H9 (cell line): ENCODE measurements around the gene RTP3. TPM values are rescaled to one million over a fixed set of nuclear protein-coding genes. Genes with fewer than 3 reads are reported as not detected.

Experiments used
- DNase-seq: peaks from one replicate; pipeline ENCODE4 v3.0.0-alpha.2; 2017
- H2AFZ ChIP-seq: one replicate; pipeline ENCODE4 v1.6.1; 2013; ENCODE audit warnings: mild to moderate bottlenecking, low read length, control low read depth, moderate library complexity
- H2AK5ac ChIP-seq: 2 replicates; pipeline ENCODE4 v1.6.1; 2013; ENCODE audit warnings: low read length, control low read depth, mixed read lengths; ENCODE audit not compliant: insufficient read length
- H2BK120ac ChIP-seq: one replicate; pipeline ENCODE4 v1.6.1; 2013; ENCODE audit warnings: low read depth, mild to moderate bottlenecking, low read length, control low read depth, inconsistent platforms; ENCODE audit not compliant: poor library complexity, severe bottlenecking
- H2BK12ac ChIP-seq: 2 replicates; pipeline ENCODE4 v1.6.1; 2013; ENCODE audit warnings: low read length, control low read depth, mixed read lengths, low read depth; ENCODE audit not compliant: insufficient read length
- H2BK15ac ChIP-seq: 2 replicates; pipeline ENCODE4 v1.6.1; 2013; ENCODE audit warnings: low read depth, low read length, control low read depth
- H2BK20ac ChIP-seq: one replicate; pipeline ENCODE4 v1.6.1; 2013; ENCODE audit warnings: low read depth, mild to moderate bottlenecking, low read length, control low read depth, inconsistent platforms; ENCODE audit not compliant: poor library complexity, severe bottlenecking
- H2BK5ac ChIP-seq: 2 replicates; pipeline ENCODE4 v1.6.1; 2013; ENCODE audit warnings: low read length, control low read depth, mixed read lengths; ENCODE audit not compliant: insufficient read length
- H3K14ac ChIP-seq: 2 replicates; pipeline ENCODE4 v1.6.1; 2013; ENCODE audit warnings: low read length, control low read depth; ENCODE audit not compliant: insufficient read depth
- H3K18ac ChIP-seq: 2 replicates; pipeline ENCODE4 v1.6.1; 2013; ENCODE audit warnings: low read depth, mild to moderate bottlenecking, mixed read lengths, low read length, control low read depth; ENCODE audit not compliant: insufficient read length
- H3K23ac ChIP-seq: 2 replicates; pipeline ENCODE4 v1.6.1; 2013; ENCODE audit warnings: low read length, control low read depth, mixed read lengths, low read depth; ENCODE audit not compliant: insufficient read length
- H3K23me2 ChIP-seq: 2 replicates; pipeline ENCODE4 v1.6.1; 2013; ENCODE audit warnings: low read depth, mild to moderate bottlenecking, mixed read lengths, low read length, control low read depth; ENCODE audit not compliant: insufficient read length, poor library complexity, severe bottlenecking
- H3K27ac ChIP-seq: 2 replicates; pipeline ENCODE4 v1.5.1; 2013; ENCODE audit warnings: low read length, control low read depth, mixed read lengths, low read depth; ENCODE audit not compliant: insufficient read length
- H3K27me3 ChIP-seq: 2 replicates; pipeline ENCODE4 v1.6.1; 2013; ENCODE audit warnings: low read length, control low read depth, inconsistent platforms; ENCODE audit not compliant: insufficient read depth
- H3K4ac ChIP-seq: 2 replicates; pipeline ENCODE4 v1.6.1; 2013; ENCODE audit warnings: low read depth, mild to moderate bottlenecking, control low read depth, inconsistent platforms, low read length, moderate library complexity
- H3K4me1 ChIP-seq: 2 replicates; pipeline ENCODE4 v1.6.1; 2013; ENCODE audit warnings: low read length, control low read depth, inconsistent platforms; ENCODE audit not compliant: insufficient read depth
- H3K4me2 ChIP-seq: 2 replicates; pipeline ENCODE4 v1.6.1; 2013; ENCODE audit warnings: low read length, control low read depth, mixed read lengths; ENCODE audit not compliant: insufficient read length, insufficient read depth
- H3K56ac ChIP-seq: 2 replicates; pipeline ENCODE4 v1.6.1; 2013; ENCODE audit warnings: low read depth, mild to moderate bottlenecking, mixed read lengths, low read length, control low read depth; ENCODE audit not compliant: insufficient read length
- H3K79me1 ChIP-seq: 2 replicates; pipeline ENCODE4 v1.6.1; 2013; ENCODE audit warnings: low read depth, mild to moderate bottlenecking, moderate library complexity, low read length, control low read depth, inconsistent platforms; ENCODE audit not compliant: insufficient read depth, poor library complexity, severe bottlenecking
- H3K79me2 ChIP-seq: 2 replicates; pipeline ENCODE4 v1.6.1; 2013; ENCODE audit warnings: low read length, control low read depth, inconsistent platforms; ENCODE audit not compliant: insufficient read depth
- H3K9ac ChIP-seq: 2 replicates; pipeline ENCODE4 v1.6.1; 2013; ENCODE audit warnings: low read length, control low read depth, mixed read lengths; ENCODE audit not compliant: insufficient read length; ENCODE audit errors: extremely low read depth
- H3K9me3 ChIP-seq: one replicate; pipeline ENCODE4 v1.6.1; 2013; ENCODE audit warnings: low read depth, low read length, inconsistent platforms; ENCODE audit not compliant: control insufficient read depth
- H3T11ph ChIP-seq: one replicate; pipeline ENCODE4 v1.6.1; 2013; ENCODE audit warnings: mild to moderate bottlenecking, low read length, control low read depth, inconsistent platforms
- H4K20me1 ChIP-seq: one replicate; pipeline ENCODE4 v1.6.1; 2013; ENCODE audit not compliant: control insufficient read depth, insufficient read length, insufficient read depth
- H4K5ac ChIP-seq: 2 replicates; pipeline ENCODE4 v1.6.1; 2013; ENCODE audit warnings: low read depth, mild to moderate bottlenecking, mixed read lengths, low read length, control low read depth; ENCODE audit not compliant: insufficient read length
- H4K8ac ChIP-seq: replicated peaks from 2 replicates; pipeline ENCODE4 v1.6.1; 2013; ENCODE audit warnings: low read length, control low read depth, mixed read lengths, low read depth; ENCODE audit not compliant: insufficient read length
- H4K91ac ChIP-seq: 2 replicates; pipeline ENCODE4 v1.6.1; 2013; ENCODE audit warnings: low read depth, mild to moderate bottlenecking, moderate library complexity, mixed read lengths, low read length, control low read depth; ENCODE audit not compliant: insufficient read length
- H3K27ac Mint-ChIP-seq, 3 experiments: 2 replicates in 2 of 3; 3 replicates in 1 of 3; pipeline ENCODE4 v1.8.0; 2020 to 2021; ENCODE audit warnings: mixed read lengths in 3 of 3, mild to moderate bottlenecking in 1 of 3, moderate library complexity in 1 of 3
- H3K27me3 Mint-ChIP-seq: 2 replicates; pipeline ENCODE4 v1.8.0; 2021; ENCODE audit warnings: low read depth, mild to moderate bottlenecking, moderate library complexity, mixed read lengths
- H3K36me3 Mint-ChIP-seq, 3 experiments: 2 replicates in 2 of 3; 3 replicates in 1 of 3; pipeline ENCODE4 v1.8.0; 2020 to 2021; ENCODE audit warnings: low read depth in 3 of 3, mixed read lengths in 3 of 3; ENCODE audit not compliant: insufficient read depth in 1 of 3
- H3K4me1 Mint-ChIP-seq, 2 experiments: 2 replicates each; pipeline ENCODE4 v1.8.0; 2020; ENCODE audit warnings: mixed read lengths in 2 of 2
- H3K4me3 Mint-ChIP-seq, 2 experiments: 2 replicates in 1 of 2; 3 replicates in 1 of 2; pipeline ENCODE4 v1.8.0; 2020 to 2021; ENCODE audit warnings: mild to moderate bottlenecking in 2 of 2, mixed read lengths in 2 of 2, moderate library complexity in 1 of 2
- H3K9me3 Mint-ChIP-seq, 2 experiments: 2 replicates in 1 of 2; 3 replicates in 1 of 2; pipeline ENCODE4 v1.8.0; 2020; ENCODE audit warnings: mild to moderate bottlenecking in 2 of 2, mixed read lengths in 2 of 2, moderate library complexity in 1 of 2
- WGBS: extraction: QIAGEN DNeasy Blood & Tissue Kit; methylation state at CpG from one replicate; pipeline ENCODE4 v1.1.7; 2013; ENCODE audit warnings: missing lambda C conversion rate, low lambda C conversion rate, mixed read lengths; ENCODE audit not compliant: insufficient read length; ENCODE audit errors: extremely low coverage; 5-methylcytosine and 5-hydroxymethylcytosine counted together
- total RNA-seq: library from RNA; stranded (reverse); gene quantifications from 2 replicates; pipeline ENCODE4 v1.2.1, GENCODE V29; 2021
- TF ChIP-seq, protein P1 (sequence below): fragments of 200-600 bp; sonication (generic); conservative IDR thresholded peaks from 3 replicates; pipeline ENCODE4 v1.8.0; 2021; ENCODE audit warnings: antibody characterized with exemption, mild to moderate bottlenecking

The RTP3 gene
- total RNA-seq, 1 experiment from 2014 or later: not detected

DNA sequence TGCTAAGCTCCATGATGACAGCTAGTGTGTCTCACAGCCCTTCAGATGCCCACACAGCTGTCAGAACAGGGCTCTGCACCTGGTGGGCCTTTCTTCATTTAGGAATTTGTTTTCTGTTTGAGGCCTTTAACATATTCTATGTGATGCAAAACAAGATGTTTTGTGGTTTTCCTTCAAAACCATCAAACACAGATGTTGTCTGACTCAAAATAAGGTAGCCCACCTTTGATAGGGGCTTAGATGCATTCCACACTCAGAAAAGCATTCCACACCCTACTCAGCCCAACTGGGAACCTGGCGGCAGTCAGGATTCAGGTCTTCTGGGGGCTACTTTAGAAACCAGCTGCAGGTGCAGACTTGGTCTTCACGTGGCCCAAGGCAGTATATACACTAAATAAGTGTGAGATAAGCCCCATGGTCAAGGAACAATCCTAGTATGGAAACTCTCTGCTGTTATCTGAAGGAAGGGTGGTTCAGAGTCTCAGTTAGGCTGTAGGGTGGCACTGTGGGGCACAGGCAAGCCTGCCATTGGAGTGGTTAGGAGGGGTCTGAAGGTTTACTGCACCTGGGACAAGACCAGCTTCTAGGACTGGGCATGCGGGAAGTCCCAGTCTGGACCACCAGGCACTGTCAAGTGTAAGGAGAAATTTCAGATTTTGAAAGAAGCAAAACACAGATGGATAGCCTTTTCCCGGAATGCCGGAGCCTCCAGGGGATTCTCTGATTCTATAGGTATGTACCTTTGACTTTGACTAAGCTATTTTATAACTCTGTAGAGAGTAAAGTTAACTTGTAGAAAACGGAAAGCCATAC, 48.2 kb downstream of the RTP3 start:
- Mint-ChIP-seq H3K4me3 (peak overlapping the region in 1 of 2 experiments; percentile 16; a peak in 2 of 5 replicates), H3K27me3 (no peaks in the 10 kb centered on the region; the same call in 1 of the 2 replicates), H3K36me3 (peaks cover 23 to 33% (median 25%) of the 10 kb centered on the region in 3 experiments), H3K27ac (peak overlapping the region; percentile 39 to 95 (median 86)), H3K9me3 (peaks cover 24 to 26% of the 10 kb centered on the region in 2 experiments), H3K4me1 (peaks cover 57 to 60% of the 10 kb centered on the region in 2 experiments)
- H3K14ac ChIP-seq: no peak overlapping the region
- no peak overlapping the region for H2BK20ac ChIP-seq
- H3K27me3 ChIP-seq: no peaks in the 10 kb centered on the region
- peaks cover 5% of the 10 kb centered on the region for H3K9me3 ChIP-seq
- no peak overlapping the region for H4K91ac ChIP-seq
- no CpG with 5 or more reads among the region's 6 CpGs for WGBS
- no peak overlapping the region for H2BK5ac ChIP-seq
- no peak overlapping the region for H3T11ph ChIP-seq
- no peaks in the 10 kb centered on the region for H3K79me2 ChIP-seq
- no peak overlapping the region for H2AFZ ChIP-seq
- H3K56ac ChIP-seq: no peak overlapping the region
- H2BK120ac ChIP-seq: no peak overlapping the region
- H3K4ac ChIP-seq: no peak overlapping the region
- no peaks in the 10 kb centered on the region for H3K79me1 ChIP-seq
- no peak for DNase-seq
- no peak overlapping the region for H4K5ac ChIP-seq
- peaks cover 13% of the 10 kb centered on the region; the same call in 1 of the 2 replicates for H3K4me1 ChIP-seq
- TF ChIP-seq, protein P1, sequence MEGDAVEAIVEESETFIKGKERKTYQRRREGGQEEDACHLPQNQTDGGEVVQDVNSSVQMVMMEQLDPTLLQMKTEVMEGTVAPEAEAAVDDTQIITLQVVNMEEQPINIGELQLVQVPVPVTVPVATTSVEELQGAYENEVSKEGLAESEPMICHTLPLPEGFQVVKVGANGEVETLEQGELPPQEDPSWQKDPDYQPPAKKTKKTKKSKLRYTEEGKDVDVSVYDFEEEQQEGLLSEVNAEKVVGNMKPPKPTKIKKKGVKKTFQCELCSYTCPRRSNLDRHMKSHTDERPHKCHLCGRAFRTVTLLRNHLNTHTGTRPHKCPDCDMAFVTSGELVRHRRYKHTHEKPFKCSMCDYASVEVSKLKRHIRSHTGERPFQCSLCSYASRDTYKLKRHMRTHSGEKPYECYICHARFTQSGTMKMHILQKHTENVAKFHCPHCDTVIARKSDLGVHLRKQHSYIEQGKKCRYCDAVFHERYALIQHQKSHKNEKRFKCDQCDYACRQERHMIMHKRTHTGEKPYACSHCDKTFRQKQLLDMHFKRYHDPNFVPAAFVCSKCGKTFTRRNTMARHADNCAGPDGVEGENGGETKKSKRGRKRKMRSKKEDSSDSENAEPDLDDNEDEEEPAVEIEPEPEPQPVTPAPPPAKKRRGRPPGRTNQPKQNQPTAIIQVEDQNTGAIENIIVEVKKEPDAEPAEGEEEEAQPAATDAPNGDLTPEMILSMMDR: no peak
- H4K20me1 ChIP-seq: no peaks in the 10 kb centered on the region
- H3K23me2 ChIP-seq: no peaks in the 10 kb centered on the region
- no peak overlapping the region for H3K9ac ChIP-seq
- H3K27ac ChIP-seq: peak overlapping the region; percentile 72
- H2BK12ac ChIP-seq: no peak overlapping the region
- H3K4me2 ChIP-seq: no peak overlapping the region
- H3K18ac ChIP-seq: peak overlapping the region; percentile 60
- no peak overlapping the region for H4K8ac ChIP-seq
- H2AK5ac ChIP-seq: no peak overlapping the region
- no peak overlapping the region for H3K23ac ChIP-seq
- no peak overlapping the region for H2BK15ac ChIP-seq
